ENCODE data around the gene ABHD16B.
A peak's percentile ranks its signal among the peaks of the same experiment; 100 is the strongest.
"Not testable (repeated sequence)": the region's sequence is repeated elsewhere in the genome, so short reads cannot be mapped to it uniquely, and the experiment has no call there.

Gene ABHD16B

GRCh38 chr20:63855363-63856097 lies 5.8 kb upstream of the ABHD16B start:
- DNase-seq (ENCODE audit: low read depth): no peak

- no peak for DNase-seq (ENCODE audit: low read depth)
These were observed 5.2 kb upstream of the ABHD16B start for GRCh38 chr20:63856098-63856511.

- DNase-seq (ENCODE audit: low read depth): no peak
These were observed 3.4 kb upstream of the ABHD16B start for GRCh38 chr20:63857764-63858392.

- DNase-seq (ENCODE audit: low read depth): no peak
These were observed 2.7 kb upstream of the ABHD16B start for GRCh38 chr20:63858393-63859165.

- DNase-seq (ENCODE audit: low read depth): no peak
These were observed 2.1 kb upstream of the ABHD16B start for GRCh38 chr20:63859166-63859699.

- no peak for DNase-seq (ENCODE audit: low read depth)
These were observed 810 bp upstream of the ABHD16B start for GRCh38 chr20:63860325-63861051.

- no peak for DNase-seq (ENCODE audit: low read depth)
These were observed 943 bp downstream of the ABHD16B start for GRCh38 chr20:63861981-63862901.

GRCh38 chr20:63863021-63863797 lies 1.9 kb downstream of the ABHD16B start:
- DNase-seq (ENCODE audit: low read depth): no peak

GRCh38 chr20:63863798-63864544 lies 2.7 kb downstream of the ABHD16B start:
- DNase-seq (ENCODE audit: low read depth): peak; percentile 48

GRCh38 chr20:63864545-63864977 lies 3.3 kb downstream of the ABHD16B start:
- no peak for DNase-seq (ENCODE audit: low read depth)

GRCh38 chr20:63864978-63865640 lies 3.8 kb downstream of the ABHD16B start, which contains the start of gene TPD52L2:
Gene TPD52L2, plus strand, starts transcription at chr20:63865270. Its CDS starts 96 bp downstream, at chr20:63865366.
- peak; percentile 91 for DNase-seq (ENCODE audit: low read depth)

GRCh38 chr20:63867042-63867441 lies 5.7 kb downstream of the ABHD16B start:
- not testable (repeated sequence) for DNase-seq (ENCODE audit: low read depth)

- no peak for DNase-seq (ENCODE audit: low read depth)
These were observed 7.0 kb downstream of the ABHD16B start for GRCh38 chr20:63868264-63868663.

- no peak for DNase-seq (ENCODE audit: low read depth)
These were observed 12.2 kb downstream of the ABHD16B start for GRCh38 chr20:63873477-63873971.

GRCh38 chr20:63874241-63874640 lies 12.9 kb downstream of the ABHD16B start:
- DNase-seq (ENCODE audit: low read depth): not testable (repeated sequence)

- DNase-seq (ENCODE audit: low read depth): no peak
These were observed 15.3 kb downstream of the ABHD16B start for GRCh38 chr20:63876489-63877036.

- DNase-seq (ENCODE audit: low read depth): no peak
These were observed 16.6 kb downstream of the ABHD16B start for GRCh38 chr20:63877755-63878470.
